Hematopoietic multipotent progenitor cell treated with erythropoietin and hydrocortisone succinate and interleukin-3 and kit ligand, for 15 days (in vitro differentiated cells): Measurements from ENCODE around the gene SDHD.
"Not testable (repeated sequence)": the region's sequence is repeated elsewhere in the genome, so short reads cannot be mapped to it uniquely, and the experiment has no call there.

Experiments used
- DNase-seq: peaks from one replicate; pipeline ENCODE4 v3.0.0-alpha.2; 2015; ENCODE audit warnings: low spot score

The SDHD gene

GRCh38 chr11:112086422-112087191 lies at the start of gene SDHD, which contains the start of gene TIMM8B:
Gene SDHD (plus strand): TSS chr11:112086873. CDS start chr11:112086908, 35 bp downstream.
Gene TIMM8B (minus strand): TSS chr11:112086756. CDS start chr11:112086723, 33 bp downstream.
- peak; percentile 98 for DNase-seq

DNA sequence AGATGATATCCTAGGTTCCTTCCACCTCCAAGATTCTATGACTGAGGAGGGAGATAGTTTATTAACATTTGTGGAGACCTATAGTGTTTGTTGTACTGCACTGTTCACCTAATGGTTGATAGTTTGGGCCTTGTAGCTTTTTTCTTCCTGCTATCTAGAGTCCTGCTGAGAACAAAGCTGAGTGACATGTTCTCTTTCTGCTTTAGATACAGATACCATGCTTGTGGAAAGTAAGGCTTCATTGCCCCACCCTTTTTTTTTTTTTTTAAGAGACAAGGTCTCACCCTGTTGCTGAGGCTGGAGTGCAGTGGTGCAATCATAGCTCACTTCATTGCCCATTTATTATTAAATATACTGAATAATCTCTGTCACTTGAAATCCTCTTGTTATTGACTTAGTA lies 49.1 kb upstream of the SDHD start:
- DNase-seq = no peak

GRCh38 chr11:112042161-112042960 lies 44.3 kb upstream of the SDHD start:
- no peak for DNase-seq

GRCh38 chr11:112042961-112043304 lies 43.7 kb upstream of the SDHD start:
- no peak for DNase-seq

- no peak for DNase-seq
Measured at GRCh38 chr11:112044961-112045360, 41.7 kb upstream of the SDHD start.

- not testable (repeated sequence) for DNase-seq
Measured at GRCh38 chr11:112046647-112047046, 40.0 kb upstream of the SDHD start.

DNA sequence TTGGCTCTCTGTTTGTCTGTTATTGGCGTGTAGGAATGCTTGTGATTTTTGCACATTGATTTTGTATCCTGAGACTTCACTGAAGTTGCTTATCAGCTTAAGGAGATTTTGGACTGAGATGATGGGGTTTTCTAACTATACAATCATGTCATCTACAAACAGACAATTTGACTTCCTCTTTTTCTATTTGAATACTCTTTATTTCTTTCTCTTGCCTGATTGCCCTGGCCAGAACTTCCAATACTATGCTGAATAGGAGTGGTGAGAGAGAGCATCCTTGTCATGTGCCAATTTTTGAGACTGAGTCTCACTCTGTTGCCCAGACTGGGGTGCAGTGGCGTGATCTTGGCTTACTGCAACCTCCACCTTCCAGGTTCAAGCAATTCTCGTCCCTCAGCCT lies 38.4 kb upstream of the SDHD start:
- not testable (repeated sequence) for DNase-seq

DNA sequence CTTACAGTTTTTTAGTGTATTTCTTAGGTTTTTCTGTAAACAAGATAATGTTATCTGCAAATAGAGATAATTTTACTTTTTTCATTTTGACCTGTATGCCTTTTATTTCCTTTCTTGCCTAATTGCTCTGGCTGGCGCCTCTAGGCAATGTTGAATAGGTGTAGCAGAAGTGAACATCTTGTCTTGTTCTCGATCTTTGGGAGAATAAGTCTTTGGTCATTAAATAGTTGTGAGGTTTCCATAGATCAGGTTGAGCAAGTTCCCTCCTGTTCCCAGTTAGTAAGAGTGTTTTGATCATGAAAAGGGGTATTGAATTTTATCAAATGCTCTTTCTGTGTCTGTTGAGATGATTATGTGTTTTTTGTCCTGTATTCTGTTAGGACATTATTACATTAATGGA lies 36.9 kb upstream of the SDHD start:
- no peak for DNase-seq

- DNase-seq = no peak
Measured at GRCh38 chr11:112050721-112051120, 36.0 kb upstream of the SDHD start.

DNA sequence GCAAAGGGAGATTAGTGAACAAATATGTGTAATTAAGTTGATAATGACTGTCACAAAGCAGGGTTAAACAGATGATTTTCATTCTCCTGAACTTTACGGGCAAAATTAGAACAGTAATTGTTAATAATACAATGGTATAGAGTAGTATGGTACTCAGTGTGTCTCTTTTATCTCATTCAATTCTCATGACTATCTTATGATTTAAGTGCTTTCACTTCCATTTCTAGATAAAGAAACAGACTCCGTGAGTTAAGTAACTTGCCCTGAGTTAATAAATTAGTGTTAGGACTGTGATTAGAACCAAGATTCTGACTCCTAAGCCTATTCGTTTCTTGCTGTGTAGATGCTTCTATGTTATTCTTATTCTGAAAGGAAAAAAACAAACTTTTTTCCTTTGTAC lies 34.9 kb upstream of the SDHD start:
- no peak for DNase-seq

DNA sequence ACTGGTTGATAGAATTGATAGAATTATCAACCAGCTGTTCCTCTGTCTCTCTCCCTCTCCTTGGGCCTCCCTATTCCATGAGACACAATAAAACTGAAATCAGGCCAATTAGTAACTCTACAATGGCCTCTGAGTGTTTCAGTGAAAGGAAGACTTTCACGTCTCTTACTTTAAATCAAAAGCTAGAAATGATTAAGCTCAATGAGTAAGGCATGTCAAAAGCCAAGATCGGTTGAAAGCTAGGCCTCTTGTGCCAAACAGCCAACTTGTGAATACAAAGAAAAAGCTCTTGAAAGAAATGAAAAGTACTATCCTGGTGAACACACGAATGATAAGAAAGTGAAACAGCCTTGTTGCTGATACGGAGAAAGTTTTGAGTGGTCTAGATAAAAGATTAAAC lies 29.5 kb upstream of the SDHD start:
- no peak for DNase-seq

DNA sequence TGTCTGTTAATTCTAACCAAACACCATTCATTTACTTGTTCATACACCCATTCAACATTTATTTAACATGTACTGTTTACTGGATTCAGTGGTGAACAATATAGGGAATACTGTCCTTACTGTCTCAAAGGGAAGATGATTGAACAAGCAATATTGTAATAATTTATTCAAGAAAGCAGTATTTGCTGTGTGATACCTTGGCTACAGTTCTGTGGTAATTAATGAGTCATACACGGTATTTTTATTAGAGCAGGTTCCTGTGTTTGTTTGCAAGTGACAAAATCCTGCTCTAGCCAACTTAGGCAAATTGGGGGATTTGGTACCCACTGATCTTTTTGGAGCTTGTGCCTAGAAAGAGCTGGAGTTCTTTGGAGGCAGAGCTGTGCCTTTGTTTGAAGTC lies 28.6 kb upstream of the SDHD start:
- no peak for DNase-seq

DNA sequence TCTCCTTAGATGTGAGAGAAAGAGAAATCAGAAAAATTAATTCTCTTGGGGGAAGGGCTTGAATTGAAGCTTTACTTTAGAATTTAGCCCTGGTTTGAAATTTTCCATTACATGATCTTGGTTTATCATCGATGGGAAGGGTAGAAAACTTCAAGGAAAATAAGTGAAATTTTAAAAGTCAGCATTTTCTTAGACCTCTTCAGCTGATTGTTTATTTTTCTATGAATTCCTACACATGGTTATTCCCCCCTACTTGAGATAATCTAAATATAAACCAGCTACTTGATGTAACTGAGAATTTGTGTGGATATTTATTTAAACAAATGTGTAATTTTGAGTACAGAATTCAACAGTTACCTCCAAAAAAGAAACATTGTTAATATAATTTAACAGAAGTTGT lies 23.8 kb upstream of the SDHD start:
- no peak for DNase-seq

DNA sequence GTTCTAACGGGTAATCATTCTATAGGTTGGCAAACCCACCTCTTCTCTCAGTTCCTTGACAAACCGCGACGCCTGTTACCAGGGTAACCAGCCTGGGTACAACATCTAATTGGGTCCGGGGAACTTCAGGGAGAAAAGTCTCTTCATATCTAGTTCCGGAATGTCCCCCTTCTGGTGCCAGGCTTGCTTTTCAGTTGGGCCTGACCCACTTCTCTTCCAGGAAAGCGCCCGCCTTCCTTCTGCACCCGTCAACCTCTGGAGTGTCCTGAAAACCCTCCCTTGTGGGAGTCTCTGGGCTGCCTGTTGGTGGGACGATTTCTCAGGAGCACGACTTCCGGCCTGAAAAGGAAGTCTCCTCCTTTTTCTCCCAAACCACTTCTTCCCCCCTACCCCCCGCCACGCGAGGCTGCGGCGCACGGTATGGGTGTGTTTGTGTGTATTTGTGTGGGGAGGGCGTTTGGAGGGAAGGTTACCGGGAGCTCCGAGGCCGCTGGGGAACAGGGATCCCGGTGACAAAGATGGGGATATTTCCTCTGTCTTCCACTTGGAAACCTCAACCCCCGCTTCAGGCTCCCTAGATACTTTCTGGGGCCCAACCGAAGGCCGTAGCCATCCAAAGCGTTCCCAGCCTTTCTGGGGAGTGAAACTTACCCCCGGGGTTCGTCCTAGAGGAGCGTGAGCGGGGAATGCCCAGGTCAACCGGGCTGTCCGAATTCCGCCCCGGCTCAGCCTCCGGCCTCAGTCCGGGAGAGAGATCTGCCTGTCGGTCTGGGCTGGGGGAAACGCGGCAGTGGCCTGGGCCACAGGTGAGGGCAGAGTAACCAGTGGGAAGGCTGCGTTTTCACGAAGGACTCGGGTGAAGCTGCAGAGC lies 12.5 kb upstream of the SDHD start, which contains the start of the genes NKAPD1 and PIH1D2:
Gene NKAPD1, plus strand, starts transcription at position 359 of the 871 bp plus-strand sequence. CDS start 1,276 bp downstream, outside the sequence.
Gene PIH1D2, minus strand, starts transcription at position 77 of the 871 bp plus-strand sequence. CDS start 843 bp downstream, outside the sequence.
- peak; percentile 87 for DNase-seq

DNA sequence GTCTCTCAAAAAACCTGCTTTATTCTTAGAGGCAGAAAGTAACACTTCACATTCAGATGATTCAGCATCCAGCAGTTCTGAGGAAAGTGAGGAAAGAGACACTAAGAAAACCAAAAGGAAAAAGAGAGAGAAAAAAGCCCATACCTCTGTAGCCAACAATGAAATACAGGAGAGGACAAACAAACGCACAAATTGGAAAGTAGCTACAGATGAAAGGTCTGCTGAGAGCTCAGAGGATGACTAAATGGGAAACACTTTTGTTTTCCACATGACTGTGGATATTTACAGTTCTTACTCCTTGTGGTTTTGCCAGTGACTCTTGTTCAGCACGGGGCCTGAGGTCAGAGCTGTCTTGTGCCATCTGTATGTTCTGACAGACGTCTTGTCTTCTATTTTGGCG lies 3.9 kb upstream of the SDHD start:
- no peak for DNase-seq

GRCh38 chr11:112085822-112086421 lies 751 bp upstream of the SDHD start:
- DNase-seq = peak; percentile 37

DNA sequence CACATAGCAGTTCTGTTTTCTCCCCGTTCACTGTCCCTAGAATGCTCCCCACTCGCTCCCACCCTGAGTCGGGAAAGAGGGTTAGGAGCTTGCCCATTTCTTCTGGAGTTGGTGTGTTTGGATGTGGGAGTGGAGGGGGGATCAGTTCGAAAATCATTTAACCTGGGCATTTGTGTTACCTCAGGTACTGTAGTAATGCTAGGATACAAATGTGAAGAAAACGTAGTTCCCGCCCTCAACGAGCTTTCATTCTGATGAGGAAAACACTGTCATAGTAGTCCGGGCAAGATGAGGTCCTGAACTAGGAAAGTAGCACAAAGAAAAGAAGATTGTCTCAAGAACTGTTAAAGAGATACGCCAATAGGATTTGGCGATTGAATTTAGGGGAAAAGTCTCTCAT lies 539 bp downstream of the SDHD start:
- no peak for DNase-seq

- DNase-seq = not testable (repeated sequence)
Measured at GRCh38 chr11:112095302-112095701, 8.6 kb downstream of the SDHD start.

DNA sequence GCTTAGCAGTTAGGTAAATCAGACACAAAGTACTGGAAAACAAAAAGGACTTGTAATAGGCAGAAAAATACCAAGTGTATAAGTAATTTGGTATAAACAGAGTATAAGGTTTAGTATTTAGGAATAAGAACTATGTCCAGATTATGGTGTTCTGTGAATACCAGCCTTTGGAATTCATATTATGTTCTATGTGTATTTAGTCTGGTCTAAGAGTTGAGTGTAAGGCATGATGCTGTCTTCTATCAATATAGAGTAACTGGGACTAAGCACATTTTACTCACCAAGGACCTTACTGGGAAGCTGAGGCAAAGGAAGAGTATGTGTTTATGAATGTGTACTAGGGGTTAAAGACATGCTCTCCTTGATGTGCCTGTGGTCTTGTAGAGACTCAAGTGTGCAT lies 9.5 kb downstream of the SDHD start:
- no peak for DNase-seq

- DNase-seq = no peak
Measured at GRCh38 chr11:112097734-112098528, 11.3 kb downstream of the SDHD start.

DNA sequence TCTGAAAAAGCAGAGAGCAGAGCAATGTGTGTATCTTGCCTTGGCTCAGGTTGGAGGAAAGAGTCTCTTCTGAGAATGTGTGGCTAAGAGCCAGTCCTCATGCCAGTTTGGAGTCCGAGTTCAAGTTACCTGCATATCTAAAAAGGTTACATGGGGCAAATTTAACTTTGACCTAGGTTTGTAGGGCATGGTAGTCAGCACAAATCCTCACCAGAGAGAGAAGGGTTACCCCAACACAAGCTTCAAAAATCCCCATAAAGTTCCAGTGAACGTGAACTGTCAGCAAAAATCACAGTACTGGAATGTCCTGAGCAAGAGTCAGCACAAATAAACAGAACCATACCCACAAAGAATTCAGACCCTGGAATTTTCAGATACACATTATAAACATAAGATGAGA lies 13.8 kb downstream of the SDHD start:
- DNase-seq = no peak
